ENCODE measurements around the gene COLGALT1. TPM values are rescaled to one million over a fixed set of nuclear protein-coding genes. Genes with fewer than 3 reads are reported as not detected.
"Not testable (repeated sequence)": the region's sequence is repeated elsewhere in the genome, so short reads cannot be mapped to it uniquely, and the experiment has no call there.

The COLGALT1 gene
- total and polyA plus RNA-seq, 2 experiments from 2014 or later = 18.2 to 63.4 TPM

DNA sequence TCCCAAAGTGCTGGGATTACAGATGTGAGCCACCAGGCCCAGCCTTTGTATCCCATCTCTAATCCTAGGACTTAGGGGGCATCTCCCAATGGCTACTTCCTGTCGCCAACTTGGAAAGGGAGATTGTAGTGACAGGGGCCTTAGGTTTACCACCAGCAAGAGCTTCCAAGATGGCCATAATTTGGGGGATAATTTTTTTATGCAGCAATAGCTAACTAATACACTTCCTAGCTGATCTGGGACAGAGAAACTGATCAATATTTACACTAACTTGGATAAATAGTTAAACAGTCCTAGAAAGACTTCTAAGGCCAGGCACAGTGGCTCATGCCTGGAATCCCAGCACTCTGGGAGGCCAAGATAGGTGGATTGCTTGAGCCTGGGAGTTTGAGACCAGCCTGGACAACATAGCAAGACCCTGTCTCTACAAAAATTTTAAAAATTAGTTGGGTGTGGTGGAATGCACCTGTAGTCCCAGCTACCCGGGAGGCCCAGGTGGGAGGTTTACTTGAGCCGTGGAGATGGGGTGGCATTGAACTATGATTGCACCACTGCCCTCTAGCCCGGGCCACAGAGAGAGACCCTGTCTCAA, 5.3 kb upstream of the COLGALT1 start (continued):
- no peak for TF ChIP-seq ZNF462 (CRISPR knock-in tag; IDR thresholded peaks at IDR 0.05)

DNA sequence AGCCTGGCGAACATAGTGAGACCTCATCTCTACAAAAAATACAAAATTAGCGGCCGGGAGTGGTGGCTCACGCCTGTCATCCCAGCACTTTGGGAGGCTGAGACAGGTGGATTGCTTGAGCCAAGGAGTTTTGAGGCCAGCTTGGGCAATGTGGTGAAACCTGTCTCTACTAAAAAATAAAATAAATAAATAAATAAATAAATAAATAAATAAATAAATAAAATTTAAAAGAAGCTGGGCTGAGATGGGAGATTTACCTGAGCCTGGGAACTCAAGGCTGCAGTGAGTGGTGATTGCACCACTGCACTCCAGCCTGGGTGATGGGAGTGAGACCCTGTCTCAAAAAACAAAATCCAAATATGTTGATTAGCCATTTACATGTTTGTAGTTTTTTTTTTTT, 2.7 kb upstream of the COLGALT1 start:
- peaks cover 13% of the 10 kb centered on the region; the same call in 1 of the 2 replicates for H3F3A ChIP-seq (replicated peaks; ENCODE audit: low read depth)
- H3K27me3 Mint-ChIP-seq (ENCODE audit: insufficient read depth, low read depth, poor library complexity) = peaks cover 15% of the 10 kb centered on the region
- not testable (repeated sequence) for H3K4me3 Mint-ChIP-seq; H3K27me3 ChIP-seq (ENCODE audit: insufficient read depth); H3K4me1 Mint-ChIP-seq; H3K4me3 ChIP-seq; H3K36me3 Mint-ChIP-seq (ENCODE audit: low read depth); H3K27ac ChIP-seq (ENCODE audit: low read depth); H3K9me2 ChIP-seq (ENCODE audit: insufficient read depth); H3K4me2 ChIP-seq; H3K27ac Mint-ChIP-seq; ATAC-seq; DNase-seq (ENCODE audit: low spot score); H2AFZ ChIP-seq; H3K9me3 Mint-ChIP-seq; H3K36me3 ChIP-seq (ENCODE audit: insufficient read depth); H4K20me1 ChIP-seq (replicated peaks; ENCODE audit: insufficient read depth); H3K79me2 ChIP-seq (replicated peaks; ENCODE audit: insufficient read depth); H3K4me1 ChIP-seq (ENCODE audit: insufficient read depth)

- Mint-ChIP-seq H3K27me3 (ENCODE audit: insufficient read depth, low read depth, poor library complexity) (peaks cover 10% of the 10 kb centered on the region), H3K36me3 (ENCODE audit: low read depth) (peaks cover 3% of the 10 kb centered on the region; the same call in 2 of the 3 replicates), H3K4me1 (peaks cover 8% of the 10 kb centered on the region; the same call in 2 of the 3 replicates), H3K27ac (no peak overlapping the region; the same call in 1 of the 2 replicates), H3K4me3 (no peak overlapping the region), H3K9me3 (peaks cover 4% of the 10 kb centered on the region; the same call in 1 of the 3 replicates)
- no peak overlapping the region for H3K27ac ChIP-seq (ENCODE audit: low read depth)
- H3K27me3 ChIP-seq (ENCODE audit: insufficient read depth) = peaks cover 4% of the 10 kb centered on the region; the same call in 1 of the 2 replicates
- no peak overlapping the region for H3K4me2 ChIP-seq
- peaks cover 13% of the 10 kb centered on the region; the same call in 1 of the 2 replicates for H3F3A ChIP-seq (replicated peaks; ENCODE audit: low read depth)
- no peaks in the 10 kb centered on the region for H3K36me3 ChIP-seq (ENCODE audit: insufficient read depth)
- H3K79me2 ChIP-seq (replicated peaks; ENCODE audit: insufficient read depth) = no peaks in the 10 kb centered on the region
- peak; percentile 45 for DNase-seq (ENCODE audit: low spot score)
- no peaks in the 10 kb centered on the region; the same call in 1 of the 2 replicates for H3K9me2 ChIP-seq (ENCODE audit: insufficient read depth)
- ATAC-seq = no peak
- no peaks in the 10 kb centered on the region; the same call in 1 of the 2 replicates for H4K20me1 ChIP-seq (replicated peaks; ENCODE audit: insufficient read depth)
- no peak overlapping the region for H2AFZ ChIP-seq
- 0 out of 2 replicates have a peak, but pooled peaks cover 3% of the 10 kb centered on the region for H3K4me1 ChIP-seq (ENCODE audit: insufficient read depth)
- no peak overlapping the region for H3K4me3 ChIP-seq
- TF ChIP-seq EZH2 (IDR thresholded peaks at IDR 0.05; ENCODE audit: low read depth, unreplicated experiment) (no peak), POLR2AphosphoS5 (IDR thresholded peaks at IDR 0.05; ENCODE audit: low read depth) (no peak), STAT1 (IDR thresholded peaks at IDR 0.05; ENCODE audit: unreplicated experiment) (no peak), REST (IDR thresholded peaks at IDR 0.05; ENCODE audit: unreplicated experiment) (no peak), JUNB (IDR thresholded peaks at IDR 0.05; ENCODE audit: unreplicated experiment) (no peak), NANOG (IDR thresholded peaks at IDR 0.05; ENCODE audit: borderline replicate concordance) (no peak)
- TF ChIP-seq, protein P1, sequence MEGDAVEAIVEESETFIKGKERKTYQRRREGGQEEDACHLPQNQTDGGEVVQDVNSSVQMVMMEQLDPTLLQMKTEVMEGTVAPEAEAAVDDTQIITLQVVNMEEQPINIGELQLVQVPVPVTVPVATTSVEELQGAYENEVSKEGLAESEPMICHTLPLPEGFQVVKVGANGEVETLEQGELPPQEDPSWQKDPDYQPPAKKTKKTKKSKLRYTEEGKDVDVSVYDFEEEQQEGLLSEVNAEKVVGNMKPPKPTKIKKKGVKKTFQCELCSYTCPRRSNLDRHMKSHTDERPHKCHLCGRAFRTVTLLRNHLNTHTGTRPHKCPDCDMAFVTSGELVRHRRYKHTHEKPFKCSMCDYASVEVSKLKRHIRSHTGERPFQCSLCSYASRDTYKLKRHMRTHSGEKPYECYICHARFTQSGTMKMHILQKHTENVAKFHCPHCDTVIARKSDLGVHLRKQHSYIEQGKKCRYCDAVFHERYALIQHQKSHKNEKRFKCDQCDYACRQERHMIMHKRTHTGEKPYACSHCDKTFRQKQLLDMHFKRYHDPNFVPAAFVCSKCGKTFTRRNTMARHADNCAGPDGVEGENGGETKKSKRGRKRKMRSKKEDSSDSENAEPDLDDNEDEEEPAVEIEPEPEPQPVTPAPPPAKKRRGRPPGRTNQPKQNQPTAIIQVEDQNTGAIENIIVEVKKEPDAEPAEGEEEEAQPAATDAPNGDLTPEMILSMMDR (conservative IDR thresholded peaks at IDR 0.05; ENCODE audit: low read depth in 2 of 2) = no peak
These were observed 2.2 kb upstream of the COLGALT1 start for GRCh38 chr19:17553256-17553655.
